Thyroid gland (tissue), 4 donors: ENCODE results near the gene TCERG1L.

Experiments
- CTCF ChIP-seq, 6 experiments: fragments of 200-600 bp in 3 of 6; fragments of 450-650 bp in 3 of 6; sonication (generic) in 3 of 6; IDR thresholded peaks; one replicate each; pipeline ENCODE4 v1.5.1; 2016 to 2019; ENCODE audit warnings: antibody characterized with exemption in 6 of 6, mild to moderate bottlenecking in 2 of 6, inconsistent platforms in 1 of 6, moderate library complexity in 1 of 6
- POLR2A ChIP-seq, 2 donors: fragments of 450-650 bp; IDR thresholded peaks; one replicate each; pipeline ENCODE4 v1.6.1; 2017; ENCODE audit warnings: antibody characterized with exemption in 2 of 2, mild to moderate bottlenecking in 2 of 2, moderate library complexity in 1 of 2

- TF ChIP-seq CTCF (IDR thresholded peaks at IDR 0.05) (no peak), POLR2A (IDR thresholded peaks at IDR 0.05) (no peak)
These were observed 49.5 kb downstream of the TCERG1L start for GRCh38 chr10:131261890-131262475.
